SKM-1 (cell line): Measurements from ENCODE around the gene SH3PXD2B.

Experiments
- DNase-seq: peaks from one replicate; lab custom pipeline; 2025; ENCODE audit not compliant: unreplicated experiment; lab: John Stamatoyannopoulos, UW

SH3PXD2B gene

DNA sequence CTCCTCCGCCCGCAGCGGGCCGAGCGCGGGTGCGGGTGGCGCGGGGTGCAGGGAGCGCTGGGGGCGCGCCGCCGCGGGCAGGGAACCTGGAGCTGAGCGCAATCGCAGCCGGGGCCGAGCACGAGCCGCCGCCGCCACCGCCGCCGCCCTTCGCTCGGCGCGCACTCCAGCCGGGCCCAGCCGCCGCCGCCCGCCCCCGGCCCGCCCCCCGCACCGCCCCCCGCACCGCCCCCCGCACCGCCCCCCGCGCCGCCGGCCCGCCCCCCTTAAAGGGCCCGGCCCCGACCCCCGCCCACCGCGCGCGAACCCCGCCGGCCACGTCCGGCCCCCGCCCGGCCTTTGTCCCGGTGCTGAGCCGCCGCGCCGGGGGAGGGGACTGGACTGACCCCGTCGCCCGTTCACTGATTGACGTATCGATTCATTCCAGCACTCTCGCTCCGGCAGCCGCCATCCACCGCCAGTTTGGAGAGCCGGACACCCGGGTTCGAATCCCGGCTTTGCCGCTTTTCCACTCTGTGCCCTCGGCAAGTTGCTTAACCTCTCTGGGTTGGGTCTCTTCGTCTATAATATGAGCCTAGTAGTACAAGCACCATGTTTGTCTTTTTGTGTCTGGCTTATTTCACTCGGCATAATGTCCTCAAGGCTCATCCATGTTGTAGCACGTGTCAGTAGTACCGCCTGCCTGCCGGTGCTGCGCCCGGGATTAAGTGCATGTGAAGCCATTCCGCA, at the start of gene SH3PXD2B:
SH3PXD2B (minus strand) TSS at position 168 of the 729 bp plus-strand sequence. CDS start 173 bp downstream, outside the sequence.
- peak; percentile 33 for DNase-seq

DNA sequence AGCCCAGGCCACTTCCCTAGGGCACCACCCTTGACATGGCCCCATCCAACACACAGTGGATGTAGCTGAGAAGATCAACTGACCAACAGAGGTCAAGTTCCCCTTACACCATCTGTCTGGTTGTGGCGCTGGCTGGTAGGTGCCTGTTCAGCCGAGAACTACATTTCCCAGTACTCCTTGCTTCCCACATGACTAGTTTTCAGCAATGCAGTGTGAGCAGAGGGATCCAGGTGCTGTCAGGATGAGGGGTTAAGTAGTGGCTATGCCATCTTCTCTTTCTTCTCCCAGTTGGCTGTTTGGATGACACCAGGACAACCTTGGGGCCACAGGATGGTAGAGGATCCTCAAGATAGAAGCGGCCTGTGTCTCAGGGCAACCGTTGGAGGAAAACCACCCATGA, 48.6 kb upstream of the SH3PXD2B start:
- DNase-seq = no peak

DNA sequence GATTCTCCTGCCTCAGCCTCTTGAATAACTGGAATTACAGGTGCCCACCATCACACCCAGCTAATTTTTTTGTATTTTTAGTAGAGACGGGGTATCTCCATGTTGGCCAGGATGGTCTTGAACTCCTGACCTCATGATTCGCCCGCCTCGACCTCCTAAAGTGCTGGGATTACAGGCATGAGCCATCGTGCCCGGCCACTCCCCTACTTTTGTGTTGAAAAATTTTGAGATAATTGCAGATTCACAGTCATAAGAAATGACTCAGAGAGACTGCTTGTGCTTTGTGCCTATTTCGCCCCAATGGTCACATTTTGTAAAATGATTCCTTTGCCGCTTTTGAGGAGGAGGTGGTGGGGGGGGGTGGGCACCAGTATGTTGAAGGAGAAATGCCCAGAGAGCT, 48.1 kb upstream of the SH3PXD2B start:
- no peak for DNase-seq

- no peak for DNase-seq
Measured at GRCh38 chr5:172501708-172502320, 47.5 kb upstream of the SH3PXD2B start.

DNA sequence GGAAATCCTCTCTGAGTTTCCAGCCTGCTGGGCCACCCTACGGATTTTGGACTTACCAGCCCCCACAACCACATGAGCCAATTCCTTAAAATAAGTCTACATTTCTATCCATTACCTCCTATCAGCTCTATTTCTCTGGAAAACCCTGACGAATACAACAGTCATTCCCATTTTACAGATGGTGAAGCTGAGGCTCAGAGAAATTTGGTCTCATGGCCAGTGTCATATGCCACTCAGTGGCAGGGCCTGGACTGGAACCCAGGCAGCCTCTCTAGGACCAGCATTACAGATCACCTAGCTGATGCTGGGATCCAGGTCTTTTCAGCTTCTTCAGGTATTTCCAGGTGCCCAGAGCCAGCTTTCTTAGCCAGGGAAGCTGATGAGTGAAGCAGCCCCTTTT, 45.0 kb upstream of the SH3PXD2B start:
- DNase-seq = no peak

- DNase-seq = no peak
Measured at GRCh38 chr5:172498431-172499129, 44.3 kb upstream of the SH3PXD2B start.

DNA sequence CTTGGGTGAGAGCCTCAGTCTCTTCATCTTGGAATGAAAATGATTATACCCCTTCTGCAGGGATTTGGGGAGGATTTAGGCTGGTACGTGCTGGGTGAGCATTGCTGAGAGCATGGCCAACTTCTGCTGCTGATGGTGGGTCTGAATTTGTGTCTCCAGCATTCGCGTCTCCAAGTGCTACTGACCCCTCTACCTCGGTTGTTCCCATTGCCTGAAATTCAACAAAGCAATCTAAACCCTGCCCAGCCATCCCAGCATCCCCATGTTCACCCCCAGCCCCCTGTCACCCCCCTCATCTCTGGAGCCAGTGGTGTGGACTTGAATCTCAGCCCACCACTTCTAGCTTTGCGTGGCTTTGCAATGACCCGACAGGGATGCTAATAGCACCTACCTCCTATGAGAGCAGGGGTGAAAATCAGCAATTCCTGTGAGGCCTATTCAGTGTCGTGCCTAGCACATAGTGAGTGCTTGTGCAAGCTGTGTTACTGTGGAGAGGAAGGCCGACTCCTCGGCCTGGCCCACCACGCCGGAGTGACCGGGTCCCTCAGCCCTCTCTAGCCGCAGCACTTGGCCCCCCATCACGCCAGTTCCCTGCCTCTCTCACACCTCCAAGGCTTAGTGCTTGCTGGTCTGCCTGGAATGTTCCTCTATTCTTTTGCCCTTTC, 43.4 kb upstream of the SH3PXD2B start:
- DNase-seq = no peak

DNA sequence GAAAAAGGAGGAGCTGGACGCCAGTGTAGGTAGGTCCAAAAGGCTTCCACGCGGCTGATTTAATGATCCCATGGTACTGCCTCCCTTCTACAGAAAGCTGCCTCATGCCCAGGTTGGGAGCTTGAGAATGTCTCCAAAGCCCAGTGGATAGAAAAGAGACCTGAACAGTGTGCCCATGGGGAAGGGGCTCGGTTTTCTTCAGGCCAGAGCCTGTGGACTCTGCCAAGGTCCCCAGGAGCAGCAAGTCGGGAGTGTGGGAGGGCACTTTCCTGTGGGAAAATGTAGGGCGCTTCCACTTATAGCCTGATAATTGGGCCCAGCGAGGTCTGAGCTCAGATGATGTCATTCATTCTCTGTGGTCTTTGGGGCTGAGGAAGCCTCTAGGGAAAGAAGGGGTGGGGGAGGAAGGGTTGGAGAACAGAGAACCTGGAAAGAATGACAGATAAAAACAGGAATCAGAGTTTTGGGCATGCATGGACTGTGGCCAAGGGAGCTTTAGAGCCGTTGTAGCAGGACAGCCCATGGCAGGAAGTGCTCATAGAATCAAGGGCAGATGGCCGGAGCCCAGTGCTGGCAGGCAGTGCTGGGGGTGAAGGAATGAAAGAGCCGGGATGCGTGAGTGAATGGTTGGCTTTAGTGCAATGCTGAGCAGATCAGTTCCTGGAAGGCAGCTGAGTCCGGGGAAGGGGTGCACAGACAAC, 42.5 kb upstream of the SH3PXD2B start:
- no peak for DNase-seq

DNA sequence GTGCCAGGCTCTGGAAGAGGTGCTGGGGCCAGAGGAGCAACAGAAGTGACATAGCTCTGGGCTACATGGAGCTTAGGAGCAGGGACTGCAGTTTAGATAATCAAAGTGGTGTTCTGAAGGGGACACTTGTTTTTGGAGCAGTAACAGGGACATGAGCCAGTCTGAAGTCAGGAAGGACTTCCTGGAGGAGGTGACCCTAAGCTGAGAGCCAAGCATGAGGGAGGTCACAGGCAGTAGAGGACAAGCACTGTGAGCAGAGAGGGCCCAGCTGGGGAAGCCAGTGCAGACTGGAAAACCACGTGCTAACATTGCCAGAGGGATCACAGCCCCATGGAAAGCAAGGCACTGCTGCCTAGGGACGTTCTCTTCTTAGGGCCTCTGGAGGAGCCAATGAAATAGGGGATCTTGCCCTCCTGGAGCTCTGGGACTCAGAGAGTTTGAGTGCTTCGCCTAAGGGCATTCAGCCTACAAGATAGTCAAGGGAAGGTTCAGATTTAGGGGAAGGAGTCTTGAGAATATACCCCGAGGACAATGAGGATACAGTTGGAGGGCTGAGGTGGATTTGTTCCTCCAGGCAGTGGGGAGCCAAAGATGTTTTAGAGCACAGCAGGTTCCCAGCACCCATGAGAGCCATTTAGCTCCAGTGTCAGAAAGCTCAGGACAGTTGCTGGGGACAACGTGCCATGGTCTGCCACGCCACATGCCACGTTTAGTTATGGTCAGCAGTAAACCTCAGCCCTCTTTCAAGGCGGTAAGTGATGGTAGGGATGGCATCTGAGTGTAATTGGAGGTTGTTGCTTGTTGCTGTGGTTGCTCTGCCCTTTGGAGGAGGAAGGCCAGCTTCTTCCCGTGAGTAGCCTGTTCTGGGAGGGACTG, 40.5 kb upstream of the SH3PXD2B start:
- no peak for DNase-seq

DNA sequence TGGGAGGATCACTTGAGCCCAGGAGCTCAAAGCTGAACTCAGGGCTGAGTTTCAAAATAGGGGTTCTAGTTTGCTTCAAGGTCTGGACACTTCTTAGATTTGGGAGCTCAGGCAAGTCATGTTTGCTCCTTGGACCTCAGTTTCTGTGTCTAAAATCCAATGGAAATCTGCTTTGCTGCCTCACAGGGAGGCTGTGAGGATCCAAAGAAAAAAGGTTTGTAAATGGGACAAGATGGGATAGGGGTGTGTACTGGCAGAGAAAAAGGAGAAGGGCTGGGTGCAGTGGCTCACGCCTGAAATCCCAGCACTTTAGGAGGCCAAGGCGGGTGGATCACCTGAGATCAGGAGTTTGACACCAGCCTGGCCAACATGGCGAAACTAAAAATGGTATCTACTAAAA, 39.6 kb upstream of the SH3PXD2B start:
- DNase-seq = no peak

DNA sequence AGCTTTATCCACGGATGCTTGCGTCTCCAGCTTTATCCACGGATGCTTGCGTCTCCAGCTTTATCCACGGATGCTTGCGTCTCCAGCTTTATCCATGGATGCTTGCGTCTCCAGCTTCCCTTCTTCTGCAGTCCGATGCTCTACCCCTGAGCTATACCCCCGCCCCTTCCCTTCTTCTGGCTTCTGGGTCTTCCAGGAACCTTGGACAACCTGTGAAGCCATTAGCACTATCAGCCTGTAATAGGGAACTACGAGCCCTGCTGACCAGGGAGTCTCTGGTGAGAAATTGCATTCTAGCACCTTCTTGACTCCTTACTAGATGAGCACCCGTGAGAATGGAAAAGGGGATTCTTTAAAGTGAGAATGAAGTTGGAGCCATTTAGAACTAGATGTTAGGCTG, 39.1 kb upstream of the SH3PXD2B start:
- no peak for DNase-seq

DNA sequence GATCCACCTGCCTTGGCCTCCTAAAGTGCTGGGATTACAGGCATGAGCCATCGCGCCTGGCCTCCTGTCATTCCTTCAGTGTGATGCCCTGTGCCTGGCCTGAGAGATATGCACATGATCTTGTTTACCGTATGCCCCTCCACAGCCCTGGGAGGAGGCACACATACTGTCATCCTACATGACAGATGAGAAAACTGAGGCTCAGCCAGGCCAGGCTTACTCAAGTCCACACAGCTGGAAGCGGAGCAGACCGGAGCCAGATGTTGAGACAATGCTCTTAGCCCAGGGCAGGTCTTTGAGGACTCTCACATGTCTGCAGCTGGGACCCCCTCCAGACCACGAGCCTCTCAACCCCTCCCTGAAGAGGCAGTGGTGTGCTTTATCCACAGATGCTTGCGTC, 38.7 kb upstream of the SH3PXD2B start:
- DNase-seq = no peak

- no peak for DNase-seq
Measured at GRCh38 chr5:172492097-172492840, 37.9 kb upstream of the SH3PXD2B start.

DNA sequence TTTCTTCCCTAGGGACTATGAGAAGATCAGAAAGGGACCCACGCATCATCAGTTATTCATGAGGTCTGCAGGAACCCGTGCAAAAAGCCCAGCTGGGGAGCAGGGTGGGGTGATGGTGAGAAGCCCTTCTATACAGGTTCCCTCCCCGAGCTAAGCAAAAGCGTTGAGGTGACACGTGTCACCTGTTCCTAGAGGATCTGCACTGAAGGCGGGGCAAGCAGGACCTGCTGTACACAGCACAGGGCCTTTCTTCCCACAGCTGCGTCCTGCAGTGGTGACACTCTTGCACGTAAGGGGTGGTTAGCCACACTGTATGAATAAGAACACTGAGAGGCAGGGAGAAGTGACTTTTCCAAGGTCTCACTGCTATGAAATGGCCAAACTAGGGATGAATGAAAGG, 37.2 kb upstream of the SH3PXD2B start:
- DNase-seq = no peak

DNA sequence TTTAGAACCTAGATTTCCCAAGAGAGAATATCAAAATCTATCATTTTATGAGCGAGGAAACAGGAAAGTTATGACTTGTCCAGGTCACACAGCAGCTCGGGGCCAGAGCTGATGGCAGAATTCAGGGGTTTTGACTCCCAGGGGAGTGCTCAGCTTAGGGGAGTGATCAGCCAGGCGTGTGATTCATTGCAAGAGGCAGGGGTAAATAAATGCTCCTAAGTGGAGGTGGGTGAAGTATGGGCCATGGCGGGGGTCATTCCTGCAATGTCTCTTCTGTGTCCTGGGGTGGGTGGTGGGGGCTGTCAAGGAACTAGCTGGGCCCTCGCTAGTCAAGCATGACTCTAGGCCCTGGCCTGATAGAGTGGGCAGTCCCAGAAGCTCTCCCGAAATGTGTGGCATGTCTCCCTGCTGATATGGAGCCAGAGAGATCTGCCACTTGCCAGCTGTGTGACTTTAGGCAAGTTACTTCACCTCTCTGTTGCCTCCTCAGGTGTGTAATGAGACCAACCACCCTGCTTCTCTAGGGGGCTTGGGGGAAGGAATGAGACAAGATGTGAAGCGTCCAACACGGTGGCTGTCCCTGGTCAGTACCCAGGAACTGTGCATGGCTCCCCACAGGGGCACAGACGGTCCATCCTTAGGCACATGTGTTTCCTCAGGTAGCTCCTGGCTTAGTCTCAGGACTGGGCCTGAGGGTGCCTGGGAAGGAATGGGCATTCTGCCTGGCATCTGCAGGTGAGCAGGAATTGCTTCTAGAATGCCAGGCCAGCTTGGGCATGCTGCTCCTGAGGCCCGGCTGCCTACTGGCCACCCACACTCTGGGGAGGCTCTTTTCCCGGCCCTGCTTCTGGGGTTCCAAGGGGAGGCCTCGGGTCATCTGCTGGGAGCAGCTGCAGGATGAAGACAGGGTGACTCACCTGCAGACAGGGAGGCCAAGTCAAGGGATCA, 36.5 kb upstream of the SH3PXD2B start:
- no peak for DNase-seq

- DNase-seq = no peak
Measured at GRCh38 chr5:172488221-172488620, 33.9 kb upstream of the SH3PXD2B start.

DNA sequence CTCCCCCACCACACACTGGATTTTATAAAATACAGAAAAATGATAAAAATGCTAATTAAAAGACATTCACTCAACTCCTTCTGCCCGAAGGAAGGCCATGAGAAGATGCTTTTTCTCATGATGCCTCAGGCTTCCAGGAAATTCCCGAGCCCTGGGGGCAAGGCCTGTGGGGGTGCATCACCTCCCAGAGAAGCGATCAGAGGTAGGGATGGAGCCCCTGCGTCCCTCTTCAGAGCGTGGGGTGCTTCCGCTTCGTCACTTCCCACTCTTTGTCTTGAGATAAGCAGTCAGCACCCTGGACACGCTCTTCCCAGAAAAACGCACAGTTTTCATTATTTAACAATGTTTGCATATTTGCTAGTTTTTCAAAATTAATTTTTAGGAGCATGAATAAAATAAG, 33.3 kb upstream of the SH3PXD2B start:
- DNase-seq = no peak

DNA sequence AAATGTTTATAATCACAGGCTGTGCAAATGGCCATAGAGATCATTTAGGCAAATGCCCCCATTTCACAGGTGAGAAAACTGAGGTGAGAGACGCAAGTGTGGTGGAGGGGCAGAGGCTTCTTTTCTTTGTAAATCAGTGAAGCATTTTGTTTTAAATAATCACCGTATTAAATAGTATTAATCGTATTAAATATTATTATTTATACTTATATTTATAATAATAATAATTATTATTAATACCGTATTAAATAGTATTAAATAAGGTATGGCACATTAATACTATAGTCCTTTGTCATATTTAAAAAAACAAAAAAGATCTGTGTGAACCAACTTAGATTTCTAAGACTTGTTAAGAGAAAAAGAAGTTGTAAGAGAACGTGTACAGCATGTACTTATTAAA, 32.6 kb upstream of the SH3PXD2B start:
- DNase-seq = no peak
